NT2/D1 (cell line): ENCODE results near the gene BICRA.
A peak's percentile ranks its signal among the peaks of the same experiment; 100 is the strongest.

ENCODE experiments used
- DNase-seq: peaks from one replicate; pipeline ENCODE4 v3.0.0-alpha.2; 2011; ENCODE audit warnings: low read depth, low spot score
- H3K27me3 ChIP-seq: 2 replicates; pipeline ENCODE4 v1.6.0; 2011; ENCODE audit warnings: mild to moderate bottlenecking; ENCODE audit not compliant: insufficient read length, insufficient read depth
- H3K36me3 ChIP-seq: 2 replicates; pipeline ENCODE4 v1.6.1; 2011; ENCODE audit warnings: mild to moderate bottlenecking, low read length, mixed read lengths; ENCODE audit not compliant: insufficient read depth, insufficient read length
- H3K4me1 ChIP-seq: 2 replicates; pipeline ENCODE4 v1.5.1; 2011; ENCODE audit not compliant: insufficient read depth, insufficient read length
- H3K4me3 ChIP-seq: 2 replicates; pipeline ENCODE4 v1.5.1; 2011; ENCODE audit warnings: low read depth; ENCODE audit not compliant: insufficient read length
- H3K9ac ChIP-seq: 2 replicates; pipeline ENCODE4 v1.6.0; 2011; ENCODE audit warnings: low read depth; ENCODE audit not compliant: insufficient read length
- H3K9me3 ChIP-seq: 2 replicates; pipeline ENCODE4 v1.5.1; 2011; ENCODE audit warnings: mild to moderate bottlenecking, low read length; ENCODE audit not compliant: insufficient read depth
- SUZ12 ChIP-seq: IDR thresholded peaks from 2 replicates; pipeline ENCODE4 v1.6.1; 2011; ENCODE audit not compliant: insufficient read length, insufficient read depth; ENCODE audit errors: extremely low read depth
- YY1 ChIP-seq: IDR thresholded peaks from 2 replicates; pipeline ENCODE4 v1.6.1; 2011; ENCODE audit not compliant: insufficient read length, insufficient read depth
- ZNF274 ChIP-seq: IDR thresholded peaks from 2 replicates; pipeline ENCODE4 v1.6.1; 2011; ENCODE audit warnings: mild to moderate bottlenecking, low read depth, low read length

The BICRA gene

DNA sequence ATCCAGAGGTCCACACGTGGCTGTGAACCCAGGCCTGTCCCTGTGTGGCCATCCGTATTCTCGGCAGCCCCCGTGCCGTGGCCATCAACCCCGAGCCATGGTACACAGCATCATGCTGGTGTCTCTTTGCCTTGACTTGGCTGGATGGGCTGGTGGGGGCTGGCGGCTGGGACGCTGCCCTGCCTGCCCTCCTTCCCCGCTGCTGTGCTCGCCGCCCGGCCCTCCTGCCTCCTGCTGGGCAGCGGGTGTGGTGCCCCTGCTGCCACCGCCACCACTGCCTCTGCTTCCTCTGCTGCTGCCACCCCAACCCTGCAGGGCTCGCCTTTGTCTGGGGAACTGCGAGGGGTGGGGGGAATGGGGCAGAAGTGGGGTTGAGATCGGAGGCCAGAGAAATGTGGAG is 84.6 kb downstream of the BICRA start:
- no peaks in the 10 kb centered on the region for H3K9me3 ChIP-seq
- no peak for DNase-seq
- peaks cover 3% of the 10 kb centered on the region for H3K4me1 ChIP-seq
- no peak overlapping the region for H3K4me3 ChIP-seq
- no peaks in the 10 kb centered on the region for H3K27me3 ChIP-seq
- no peak for TF ChIP-seq YY1
- no peak for TF ChIP-seq SUZ12
- no peak for TF ChIP-seq ZNF274
- H3K9ac ChIP-seq, result no peak overlapping the region
- peaks cover 34% of the 10 kb centered on the region for H3K36me3 ChIP-seq

GRCh38 chr19:47693903-47694302 is 85.0 kb downstream of the BICRA start:
- TF ChIP-seq ZNF274, result no peak
- TF ChIP-seq SUZ12, result no peak
- no peak for TF ChIP-seq YY1
- Histone ChIP-seq H3K36me3 (peaks cover 38% of the 10 kb centered on the region), H3K9ac (no peak overlapping the region), H3K27me3 (no peaks in the 10 kb centered on the region), H3K4me1 (peaks cover 3% of the 10 kb centered on the region), H3K9me3 (no peaks in the 10 kb centered on the region), H3K4me3 (no peak overlapping the region)
- no peak for DNase-seq

DNA sequence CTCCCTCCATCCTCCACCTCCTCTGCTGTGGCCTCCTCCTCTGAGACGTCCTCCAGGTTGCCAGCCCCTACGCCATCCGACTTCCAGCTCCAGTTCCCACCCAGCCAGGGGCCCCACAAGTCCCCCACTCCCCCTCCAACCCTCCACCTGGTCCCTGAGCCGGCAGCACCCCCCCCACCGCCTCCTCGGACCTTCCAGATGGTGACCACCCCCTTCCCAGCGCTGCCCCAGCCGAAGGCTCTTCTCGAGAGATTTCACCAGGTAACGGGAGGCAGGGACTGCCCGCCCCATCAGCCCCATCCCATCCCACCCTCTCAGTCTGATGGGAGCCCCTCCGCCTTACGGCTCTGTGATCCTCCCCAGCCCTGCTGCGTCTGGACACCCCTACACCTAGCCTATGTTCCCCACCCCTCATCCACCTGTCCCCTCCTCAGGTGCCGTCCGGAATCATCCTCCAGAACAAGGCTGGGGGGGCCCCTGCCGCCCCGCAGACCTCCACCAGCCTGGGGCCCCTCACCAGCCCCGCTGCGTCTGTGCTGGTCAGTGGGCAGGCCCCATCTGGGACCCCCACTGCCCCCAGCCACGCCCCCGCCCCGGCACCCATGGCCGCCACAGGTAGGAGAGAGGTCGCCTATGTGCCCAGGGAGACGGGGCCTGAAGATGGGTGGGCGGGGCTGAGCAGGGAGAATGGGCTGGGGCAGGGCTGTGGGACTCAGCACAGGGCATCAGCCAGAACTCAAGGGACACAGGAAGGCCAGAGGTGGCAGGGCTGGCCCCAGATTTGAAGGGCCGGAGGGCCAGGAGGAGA is 85.7 kb downstream of the BICRA start:
- H3K9me3 ChIP-seq, result no peaks in the 10 kb centered on the region
- peaks cover 5% of the 10 kb centered on the region for H3K4me1 ChIP-seq
- no peak for TF ChIP-seq SUZ12
- no peak for TF ChIP-seq ZNF274
- no peak for TF ChIP-seq YY1
- no peaks in the 10 kb centered on the region for H3K27me3 ChIP-seq
- peaks cover 46% of the 10 kb centered on the region for H3K36me3 ChIP-seq
- H3K4me3 ChIP-seq, result no peak overlapping the region
- no peak for DNase-seq
- H3K9ac ChIP-seq, result no peak overlapping the region

DNA sequence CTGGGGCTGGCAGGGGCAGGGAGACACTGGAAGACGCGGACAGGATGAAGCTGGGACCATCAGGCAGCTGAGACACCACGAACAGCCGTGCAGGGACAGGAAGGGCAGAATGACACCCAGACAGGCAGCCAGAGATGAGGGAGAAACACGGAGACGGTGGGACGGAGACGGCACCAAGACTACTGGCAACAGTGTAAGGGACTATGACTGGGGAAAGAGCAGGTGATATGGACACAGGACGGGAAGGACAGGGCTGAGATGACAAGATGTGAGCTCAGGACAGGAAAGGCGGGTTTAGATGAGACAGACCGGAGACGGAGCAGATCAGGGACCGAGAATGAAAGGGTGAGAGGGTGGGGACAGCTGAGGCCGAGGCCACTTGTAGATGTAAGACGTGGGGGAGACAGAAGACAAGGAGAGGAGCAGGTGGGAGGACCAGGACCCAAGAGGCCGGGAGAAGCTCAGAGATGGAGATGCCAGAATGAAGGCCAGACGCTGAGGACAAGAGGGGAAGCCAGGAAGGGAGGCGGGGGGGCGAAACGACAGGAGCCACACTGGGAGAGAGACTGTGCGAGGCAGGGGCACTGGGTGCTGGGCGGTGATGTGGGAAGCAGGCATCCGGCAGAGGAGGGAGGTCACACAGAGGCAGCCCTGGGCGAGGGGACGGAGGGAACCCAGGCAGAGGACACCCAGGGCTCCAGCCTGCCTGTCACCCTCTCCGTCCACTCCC is 86.8 kb downstream of the BICRA start:
- Histone ChIP-seq H3K4me1 (peaks cover 5% of the 10 kb centered on the region), H3K9ac (peak overlapping the region; percentile 42), H3K27me3 (no peaks in the 10 kb centered on the region), H3K36me3 (peaks cover 51% of the 10 kb centered on the region), H3K9me3 (no peaks in the 10 kb centered on the region), H3K4me3 (no peak overlapping the region)
- TF ChIP-seq YY1 (no peak), ZNF274 (no peak), SUZ12 (no peak)
- DNase-seq, result no peak

GRCh38 chr19:47696635-47697034 is 87.7 kb downstream of the BICRA start:
- no peak overlapping the region for H3K4me3 ChIP-seq
- H3K9me3 ChIP-seq, result no peaks in the 10 kb centered on the region
- peaks cover 5% of the 10 kb centered on the region for H3K4me1 ChIP-seq
- DNase-seq, result no peak
- TF ChIP-seq YY1, result no peak
- no peak for TF ChIP-seq SUZ12
- no peak for TF ChIP-seq ZNF274
- H3K36me3 ChIP-seq, result peaks cover 50% of the 10 kb centered on the region
- H3K27me3 ChIP-seq, result no peaks in the 10 kb centered on the region
- no peak overlapping the region for H3K9ac ChIP-seq

DNA sequence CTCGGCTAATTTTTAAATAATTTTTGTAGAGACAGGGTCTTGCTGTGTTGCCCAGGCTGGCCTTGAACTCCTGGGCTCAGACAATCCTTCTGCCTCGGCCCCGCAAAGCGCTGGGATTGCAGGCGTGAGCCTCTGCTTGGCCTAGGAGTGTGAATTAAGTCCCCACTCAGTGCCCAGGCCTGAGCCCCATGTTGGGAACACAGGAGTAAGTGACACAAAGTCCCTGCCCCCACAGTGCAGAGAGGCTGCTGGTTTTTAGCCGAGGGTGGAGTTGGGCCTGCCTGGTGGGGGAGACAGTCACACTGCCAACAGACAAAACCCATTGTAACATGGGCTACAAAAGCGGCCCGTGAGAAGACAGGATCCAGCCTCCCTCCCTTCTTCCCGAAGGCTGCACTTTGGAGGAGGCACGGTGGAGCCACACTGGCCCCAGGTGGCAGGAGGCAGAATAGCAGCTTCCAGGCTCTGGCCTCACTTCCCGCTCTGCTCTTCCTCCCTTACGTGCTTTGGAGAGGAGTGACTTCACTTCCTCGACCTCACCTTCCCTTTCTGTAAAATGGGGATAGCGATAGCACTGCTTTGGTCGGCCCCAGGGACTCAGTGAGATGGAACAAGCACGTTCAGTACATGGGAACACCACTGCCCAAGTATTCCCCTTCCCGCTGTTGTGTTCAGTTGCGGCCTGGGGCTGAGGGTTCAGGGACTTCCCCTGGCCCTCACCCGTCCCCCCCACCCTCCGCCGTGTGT is 89.1 kb downstream of the BICRA start:
- H3K9me3 ChIP-seq, result no peaks in the 10 kb centered on the region
- H3K9ac ChIP-seq, result no peak overlapping the region
- no peak overlapping the region for H3K4me3 ChIP-seq
- peaks cover 5% of the 10 kb centered on the region for H3K4me1 ChIP-seq
- TF ChIP-seq ZNF274 (no peak), YY1 (no peak), SUZ12 (no peak)
- DNase-seq, result peak; percentile 75
- H3K27me3 ChIP-seq, result no peaks in the 10 kb centered on the region
- peaks cover 52% of the 10 kb centered on the region for H3K36me3 ChIP-seq
